ENCODE data around the gene DIP2C. TPM values are rescaled to one million over a fixed set of nuclear protein-coding genes. Genes with fewer than 3 reads are reported as not detected.

DIP2C gene
- polyA plus RNA-seq, 1 of the 3 experiments (the other 2 are of a cell fraction), result 8.7 TPM

DNA sequence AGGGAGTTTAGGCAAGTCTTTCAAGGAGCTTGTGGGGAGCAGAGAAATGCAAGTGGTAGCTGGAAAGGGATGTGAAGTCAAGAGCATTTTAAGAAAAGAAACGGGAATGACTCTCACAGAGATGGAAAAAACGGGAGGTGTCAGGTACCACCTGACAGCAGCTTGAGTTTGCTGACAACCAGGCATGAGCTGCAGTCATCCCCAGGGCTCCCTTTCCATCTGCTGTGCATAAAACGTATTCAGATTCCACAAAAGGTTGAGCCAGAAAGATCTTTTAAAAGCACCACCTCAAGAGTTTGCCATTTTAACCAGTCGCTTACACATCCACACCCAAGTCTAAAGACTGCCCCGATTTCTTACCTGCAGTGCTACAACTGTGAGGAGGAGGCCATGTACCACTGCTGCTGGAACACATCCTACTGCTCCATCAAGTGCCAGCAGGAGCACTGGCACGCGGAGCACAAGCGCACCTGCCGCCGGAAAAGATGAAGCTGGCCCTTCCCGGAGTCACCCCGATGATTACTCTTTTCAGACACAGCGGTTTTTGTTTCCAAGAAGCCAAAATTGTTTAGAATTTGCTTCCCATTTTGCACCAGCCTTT, 437.4 kb downstream of the DIP2C start (continued):
- TF ChIP-seq, protein P1, sequence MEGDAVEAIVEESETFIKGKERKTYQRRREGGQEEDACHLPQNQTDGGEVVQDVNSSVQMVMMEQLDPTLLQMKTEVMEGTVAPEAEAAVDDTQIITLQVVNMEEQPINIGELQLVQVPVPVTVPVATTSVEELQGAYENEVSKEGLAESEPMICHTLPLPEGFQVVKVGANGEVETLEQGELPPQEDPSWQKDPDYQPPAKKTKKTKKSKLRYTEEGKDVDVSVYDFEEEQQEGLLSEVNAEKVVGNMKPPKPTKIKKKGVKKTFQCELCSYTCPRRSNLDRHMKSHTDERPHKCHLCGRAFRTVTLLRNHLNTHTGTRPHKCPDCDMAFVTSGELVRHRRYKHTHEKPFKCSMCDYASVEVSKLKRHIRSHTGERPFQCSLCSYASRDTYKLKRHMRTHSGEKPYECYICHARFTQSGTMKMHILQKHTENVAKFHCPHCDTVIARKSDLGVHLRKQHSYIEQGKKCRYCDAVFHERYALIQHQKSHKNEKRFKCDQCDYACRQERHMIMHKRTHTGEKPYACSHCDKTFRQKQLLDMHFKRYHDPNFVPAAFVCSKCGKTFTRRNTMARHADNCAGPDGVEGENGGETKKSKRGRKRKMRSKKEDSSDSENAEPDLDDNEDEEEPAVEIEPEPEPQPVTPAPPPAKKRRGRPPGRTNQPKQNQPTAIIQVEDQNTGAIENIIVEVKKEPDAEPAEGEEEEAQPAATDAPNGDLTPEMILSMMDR (IDR thresholded peaks at IDR 0.05), result no peak
- TF ChIP-seq, protein P2, sequence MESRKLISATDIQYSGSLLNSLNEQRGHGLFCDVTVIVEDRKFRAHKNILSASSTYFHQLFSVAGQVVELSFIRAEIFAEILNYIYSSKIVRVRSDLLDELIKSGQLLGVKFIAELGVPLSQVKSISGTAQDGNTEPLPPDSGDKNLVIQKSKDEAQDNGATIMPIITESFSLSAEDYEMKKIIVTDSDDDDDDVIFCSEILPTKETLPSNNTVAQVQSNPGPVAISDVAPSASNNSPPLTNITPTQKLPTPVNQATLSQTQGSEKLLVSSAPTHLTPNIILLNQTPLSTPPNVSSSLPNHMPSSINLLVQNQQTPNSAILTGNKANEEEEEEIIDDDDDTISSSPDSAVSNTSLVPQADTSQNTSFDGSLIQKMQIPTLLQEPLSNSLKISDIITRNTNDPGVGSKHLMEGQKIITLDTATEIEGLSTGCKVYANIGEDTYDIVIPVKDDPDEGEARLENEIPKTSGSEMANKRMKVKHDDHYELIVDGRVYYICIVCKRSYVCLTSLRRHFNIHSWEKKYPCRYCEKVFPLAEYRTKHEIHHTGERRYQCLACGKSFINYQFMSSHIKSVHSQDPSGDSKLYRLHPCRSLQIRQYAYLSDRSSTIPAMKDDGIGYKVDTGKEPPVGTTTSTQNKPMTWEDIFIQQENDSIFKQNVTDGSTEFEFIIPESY (IDR thresholded peaks at IDR 0.05; ENCODE audit: borderline replicate concordance, low read depth), result no peak
- no peak for TF ChIP-seq GATA2 (CRISPR knock-in tag; IDR thresholded peaks at IDR 0.05)
- no peak for TF ChIP-seq RXRA (IDR thresholded peaks at IDR 0.05; ENCODE audit: borderline replicate concordance, low read depth)
- TF ChIP-seq RFX5 (IDR thresholded peaks at IDR 0.05; ENCODE audit: low read length), result no peak

DNA sequence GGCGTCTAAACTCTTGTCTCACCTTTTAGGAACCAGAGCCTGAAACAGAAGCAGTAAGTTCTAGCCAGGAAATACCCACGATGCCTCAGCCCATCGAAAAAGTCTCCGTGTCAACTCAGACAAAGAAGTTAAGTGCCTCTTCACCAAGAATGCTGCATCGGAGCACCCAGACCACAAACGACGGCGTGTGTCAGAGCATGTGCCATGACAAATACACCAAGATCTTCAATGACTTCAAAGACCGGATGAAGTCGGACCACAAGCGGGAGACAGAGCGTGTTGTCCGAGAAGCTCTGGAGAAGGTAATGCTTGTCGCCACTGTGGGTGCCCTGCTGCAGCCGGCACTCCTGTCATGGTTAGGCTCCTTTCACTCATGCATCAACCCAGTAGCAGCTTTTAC, 441.2 kb downstream of the DIP2C start:
- H3K27me3 ChIP-seq (ENCODE audit: insufficient read depth), result no peaks in the 10 kb centered on the region
- no peak for DNase-seq
- WGBS (ENCODE audit: low lambda C conversion rate), result 99% methylated on average over 15 of the region's 15 CpGs
- H3K79me2 ChIP-seq (ENCODE audit: insufficient read depth), result no peaks in the 10 kb centered on the region
- no peaks in the 10 kb centered on the region; a peak in 1 of 4 replicates for H3K4me1 ChIP-seq (ENCODE audit: control insufficient read depth in 1 of 2, insufficient read depth in 2 of 2, low read depth in 1 of 2, low read length in 1 of 2)
- CTCF ChIA-PET, result interaction anchor here (1.0 to 1.3 kb wide), 2 partner anchors 10 to 14 kb away, joined by 3 read pairs; no protein-coding TSS in a partner anchor
- no peaks in the 10 kb centered on the region for H3K9me2 ChIP-seq
- no peaks in the 10 kb centered on the region for H4K20me1 ChIP-seq (ENCODE audit: insufficient read depth)
- H3F3A ChIP-seq (replicated peaks; ENCODE audit: insufficient read depth), result no peaks in the 10 kb centered on the region
- no peak overlapping the region for H2AFZ ChIP-seq (ENCODE audit: low read depth)
- peaks cover 67 to 84% of the 10 kb centered on the region in 2 experiments for H3K36me3 ChIP-seq (replicated peaks in 1 of 2; ENCODE audit: control insufficient read depth in 1 of 2, insufficient read depth in 2 of 2, low read length in 1 of 2)
- no peak overlapping the region for H3K27ac ChIP-seq (ENCODE audit: low read depth in 2 of 2, low read length in 1 of 2)
- no peak overlapping the region for H3K4me2 ChIP-seq
- POLR2A ChIA-PET, result no interaction called here
- H3K9me3 ChIP-seq, result no peaks in the 10 kb centered on the region
- no peak overlapping the region for H3K9ac ChIP-seq
- H3K4me3 ChIP-seq (ENCODE audit: low read depth in 2 of 2, low read length in 1 of 2), result no peak overlapping the region
- TF ChIP-seq MXI1 (IDR thresholded peaks at IDR 0.05; ENCODE audit: low read depth, low read length) (no peak), GATA2 (CRISPR knock-in tag; IDR thresholded peaks at IDR 0.05) (no peak), RXRA (IDR thresholded peaks at IDR 0.05; ENCODE audit: borderline replicate concordance, low read depth) (no peak), ELF1 (IDR thresholded peaks at IDR 0.05) (no peak), FOXJ3 (CRISPR knock-in tag; IDR thresholded peaks at IDR 0.05) (no peak), SIN3A (IDR thresholded peaks at IDR 0.05; ENCODE audit: borderline replicate concordance, low read depth, low read length) (no peak), FOXM1 (IDR thresholded peaks at IDR 0.05; ENCODE audit: low read depth) (no peak), GABPA (IDR thresholded peaks at IDR 0.05; ENCODE audit: low read depth) (no peak), EP300 (IDR thresholded peaks at IDR 0.05; ENCODE audit: borderline replicate concordance in 1 of 2, low read depth in 1 of 2, low read length in 1 of 2) (no peak), POLR2AphosphoS5 (IDR thresholded peaks at IDR 0.05; ENCODE audit: low read depth, low read length) (no peak), CHD2 (IDR thresholded peaks at IDR 0.05; ENCODE audit: low read length, partially characterized antibody) (no peak)
- TF ChIP-seq, protein P3, sequence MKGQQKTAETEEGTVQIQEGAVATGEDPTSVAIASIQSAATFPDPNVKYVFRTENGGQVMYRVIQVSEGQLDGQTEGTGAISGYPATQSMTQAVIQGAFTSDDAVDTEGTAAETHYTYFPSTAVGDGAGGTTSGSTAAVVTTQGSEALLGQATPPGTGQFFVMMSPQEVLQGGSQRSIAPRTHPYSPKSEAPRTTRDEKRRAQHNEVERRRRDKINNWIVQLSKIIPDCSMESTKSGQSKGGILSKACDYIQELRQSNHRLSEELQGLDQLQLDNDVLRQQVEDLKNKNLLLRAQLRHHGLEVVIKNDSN (IDR thresholded peaks at IDR 0.05; ENCODE audit: borderline replicate concordance, low read depth), result no peak
- TF ChIP-seq, protein P4, sequence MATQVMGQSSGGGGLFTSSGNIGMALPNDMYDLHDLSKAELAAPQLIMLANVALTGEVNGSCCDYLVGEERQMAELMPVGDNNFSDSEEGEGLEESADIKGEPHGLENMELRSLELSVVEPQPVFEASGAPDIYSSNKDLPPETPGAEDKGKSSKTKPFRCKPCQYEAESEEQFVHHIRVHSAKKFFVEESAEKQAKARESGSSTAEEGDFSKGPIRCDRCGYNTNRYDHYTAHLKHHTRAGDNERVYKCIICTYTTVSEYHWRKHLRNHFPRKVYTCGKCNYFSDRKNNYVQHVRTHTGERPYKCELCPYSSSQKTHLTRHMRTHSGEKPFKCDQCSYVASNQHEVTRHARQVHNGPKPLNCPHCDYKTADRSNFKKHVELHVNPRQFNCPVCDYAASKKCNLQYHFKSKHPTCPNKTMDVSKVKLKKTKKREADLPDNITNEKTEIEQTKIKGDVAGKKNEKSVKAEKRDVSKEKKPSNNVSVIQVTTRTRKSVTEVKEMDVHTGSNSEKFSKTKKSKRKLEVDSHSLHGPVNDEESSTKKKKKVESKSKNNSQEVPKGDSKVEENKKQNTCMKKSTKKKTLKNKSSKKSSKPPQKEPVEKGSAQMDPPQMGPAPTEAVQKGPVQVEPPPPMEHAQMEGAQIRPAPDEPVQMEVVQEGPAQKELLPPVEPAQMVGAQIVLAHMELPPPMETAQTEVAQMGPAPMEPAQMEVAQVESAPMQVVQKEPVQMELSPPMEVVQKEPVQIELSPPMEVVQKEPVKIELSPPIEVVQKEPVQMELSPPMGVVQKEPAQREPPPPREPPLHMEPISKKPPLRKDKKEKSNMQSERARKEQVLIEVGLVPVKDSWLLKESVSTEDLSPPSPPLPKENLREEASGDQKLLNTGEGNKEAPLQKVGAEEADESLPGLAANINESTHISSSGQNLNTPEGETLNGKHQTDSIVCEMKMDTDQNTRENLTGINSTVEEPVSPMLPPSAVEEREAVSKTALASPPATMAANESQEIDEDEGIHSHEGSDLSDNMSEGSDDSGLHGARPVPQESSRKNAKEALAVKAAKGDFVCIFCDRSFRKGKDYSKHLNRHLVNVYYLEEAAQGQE (IDR thresholded peaks at IDR 0.05; ENCODE audit: low read depth, low read length), result no peak
- TF ChIP-seq, protein P5, sequence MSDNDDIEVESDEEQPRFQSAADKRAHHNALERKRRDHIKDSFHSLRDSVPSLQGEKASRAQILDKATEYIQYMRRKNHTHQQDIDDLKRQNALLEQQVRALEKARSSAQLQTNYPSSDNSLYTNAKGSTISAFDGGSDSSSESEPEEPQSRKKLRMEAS (IDR thresholded peaks at IDR 0.05; ENCODE audit: low read depth), result no peak
- TF ChIP-seq, protein P6, sequence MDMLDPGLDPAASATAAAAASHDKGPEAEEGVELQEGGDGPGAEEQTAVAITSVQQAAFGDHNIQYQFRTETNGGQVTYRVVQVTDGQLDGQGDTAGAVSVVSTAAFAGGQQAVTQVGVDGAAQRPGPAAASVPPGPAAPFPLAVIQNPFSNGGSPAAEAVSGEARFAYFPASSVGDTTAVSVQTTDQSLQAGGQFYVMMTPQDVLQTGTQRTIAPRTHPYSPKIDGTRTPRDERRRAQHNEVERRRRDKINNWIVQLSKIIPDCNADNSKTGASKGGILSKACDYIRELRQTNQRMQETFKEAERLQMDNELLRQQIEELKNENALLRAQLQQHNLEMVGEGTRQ (IDR thresholded peaks at IDR 0.05; ENCODE audit: borderline replicate concordance, low read depth, low read length), result no peak
